K562 (cell line): ENCODE data around the gene CTNNA3. TPM values are rescaled to one million over a fixed set of nuclear protein-coding genes. Genes with fewer than 3 reads are reported as not detected.

Source experiments
- ATAC-seq: fragments of 200-7000 bp; cut with Tn5 transposase; 3 replicates; pipeline ENCODE4 v1.9.1; 2020; ENCODE audit warnings: moderate library complexity
- BruUV-seq: library from RNA; stranded (reverse); fragments of 400-500 nt; replicated peaks from 2 replicates; lab custom pipeline; 2021; lab: Mats Ljungman, UMichigan
- CTCF ChIA-PET: fragments of 300-600 bp; formaldehyde crosslinking; extraction: SDS; loops from one replicate; lab custom pipeline; 2021; ENCODE audit warnings: low intra/inter-chr PET ratio; lab: Yijun Ruan, JAX
- POLR2A ChIA-PET: fragments of 300-600, 350-650 bp; sonication (Branson Sonifier 250); formaldehyde crosslinking; extraction: SDS; loops from one replicate; lab custom pipeline; 2021; ENCODE audit warnings: antibody characterized with exemption, inconsistent platforms; lab: Yijun Ruan, JAX
- DNase-seq, 4 experiments: peaks; one replicate each; pipeline versions ENCODE4 v3.0.0 to v3.0.0-alpha.2; 2011 to 2018; ENCODE audit warnings: low spot score in 3 of 4, mixed read lengths in 3 of 4; ENCODE audit errors: extremely low read depth in 1 of 4
- FAIRE-seq: peaks from 2 replicates; lab custom pipeline; 2011; peaks lifted over from hg19 to GRCh38; lab: Jason Lieb, UNC
- H2AFZ ChIP-seq: 2 replicates; pipeline ENCODE4 v1.6.0; 2011; ENCODE audit warnings: low read depth, low read length, control low read depth, inconsistent platforms
- H3K27ac ChIP-seq: fragments of 200-600 bp; 3 replicates; pipeline ENCODE4 v1.8.0; 2011; ENCODE audit warnings: low read depth, mild to moderate bottlenecking, control low read depth, inconsistent platforms, low read length, moderate library complexity, mixed read lengths; ENCODE audit errors: extremely low read depth
- H3K27me3 ChIP-seq, 2 experiments: fragments of 300-600 bp in 1 of 2; 2 replicates in 1 of 2; 3 replicates in 1 of 2; pipeline versions ENCODE4 v1.6.0 to v1.8.0; 2011; ENCODE audit warnings: inconsistent platforms in 2 of 2, low read length in 2 of 2, mild to moderate bottlenecking in 1 of 2, mixed read lengths in 1 of 2, moderate library complexity in 1 of 2; ENCODE audit not compliant: control insufficient read depth in 2 of 2, insufficient read depth in 2 of 2
- H3K36me3 ChIP-seq: fragments of 300-600 bp; 3 replicates; pipeline ENCODE4 v1.8.0; 2011; ENCODE audit warnings: mild to moderate bottlenecking, low read length, inconsistent platforms; ENCODE audit not compliant: control insufficient read depth, insufficient read depth
- H3K4me1 ChIP-seq, 2 experiments: fragments of 200-600 bp in 1 of 2; replicated peaks in 1 of 2; 2 replicates in 1 of 2; 3 replicates in 1 of 2; pipeline versions ENCODE4 v1.5.1 to v1.8.0; 2011; ENCODE audit warnings: inconsistent platforms in 2 of 2, low read length in 2 of 2, mild to moderate bottlenecking in 1 of 2, mixed read lengths in 1 of 2, moderate library complexity in 1 of 2; ENCODE audit not compliant: control insufficient read depth in 2 of 2, insufficient read depth in 2 of 2
- H3K4me2 ChIP-seq: 2 replicates; pipeline ENCODE4 v1.6.1; 2011; ENCODE audit warnings: low read length, control low read depth, inconsistent platforms, mixed read lengths; ENCODE audit not compliant: insufficient read depth
- H3K4me3 ChIP-seq: fragments of 200-600 bp; sonication (generic), shearing (Covaris generic); 2 replicates; pipeline ENCODE4 v1.5.1; 2016; ENCODE audit warnings: control low read depth, inconsistent platforms
- H3K79me2 ChIP-seq: fragments of 200-600 bp; 3 replicates; pipeline ENCODE4 v1.8.0; 2011; ENCODE audit warnings: low read length, inconsistent platforms; ENCODE audit not compliant: control insufficient read depth, insufficient read depth
- H3K9ac ChIP-seq, 2 experiments: 2 replicates each; pipeline versions ENCODE4 v1.6.0 to v1.6.1; 2011; ENCODE audit warnings: low read depth in 2 of 2, low read length in 2 of 2, control low read depth in 1 of 2, inconsistent platforms in 1 of 2, mild to moderate bottlenecking in 1 of 2, mixed read lengths in 1 of 2; ENCODE audit not compliant: insufficient read depth in 1 of 2
- H3K9me1 ChIP-seq: one replicate; pipeline ENCODE4 v1.6.0; 2011; ENCODE audit warnings: inconsistent platforms, mild to moderate bottlenecking, low read length, moderate library complexity; ENCODE audit not compliant: control insufficient read depth, insufficient read depth
- H3K9me3 ChIP-seq: replicated peaks from 2 replicates; pipeline ENCODE4 v1.5.1; 2011; ENCODE audit warnings: low read depth, low read length, inconsistent platforms; ENCODE audit not compliant: control insufficient read depth, insufficient read depth
- H4K20me1 ChIP-seq: replicated peaks from 2 replicates; pipeline ENCODE4 v1.6.1; 2011; ENCODE audit warnings: low read length, inconsistent platforms, mixed read lengths; ENCODE audit not compliant: control insufficient read depth, insufficient read depth
- CHD2 ChIP-seq: IDR thresholded peaks from 2 replicates; pipeline ENCODE4 v1.6.1; 2011; ENCODE audit warnings: low read depth, low read length
- E2F1 ChIP-seq: sonication (generic); formaldehyde crosslinking; IDR thresholded peaks from 2 replicates; pipeline ENCODE4 v1.8.1; 2023; ENCODE audit warnings: mild to moderate bottlenecking, missing genetic modification reagents, moderate library complexity
- FOXP1 ChIP-seq: sonication (generic); formaldehyde crosslinking; IDR thresholded peaks from 2 replicates; pipeline ENCODE4 v1.8.0; 2022; ENCODE audit warnings: mild to moderate bottlenecking, missing genetic modification reagents
- HMG20B ChIP-seq: fragments of 250-450 bp; sonication (Bioruptor Pico); IDR thresholded peaks from 2 replicates; pipeline ENCODE4 v1.5.0; 2021; ENCODE audit warnings: mild to moderate bottlenecking
- L3MBTL2 ChIP-seq: fragments of 450-650 bp; IDR thresholded peaks from 2 replicates; pipeline ENCODE4 v1.6.1; 2016; ENCODE audit warnings: mild to moderate bottlenecking, moderate library complexity
- NCOA2 ChIP-seq, 2 experiments: fragments of 450-650 bp; IDR thresholded peaks; 2 replicates each; pipeline ENCODE4 v1.6.1; 2018; ENCODE audit warnings: mild to moderate bottlenecking in 2 of 2, moderate library complexity in 1 of 2; ENCODE audit not compliant: partially characterized antibody in 2 of 2
- PYGO2 ChIP-seq: fragments of 450-650 bp; IDR thresholded peaks from 2 replicates; pipeline ENCODE4 v1.6.1; 2016; ENCODE audit warnings: mild to moderate bottlenecking, missing genetic modification characterization, moderate library complexity, missing compliant biosample characterization
- ZSCAN29 ChIP-seq: fragments of 450-650 bp; IDR thresholded peaks from 2 replicates; pipeline ENCODE4 v1.6.1; 2017
- WGBS: fragments of 100-300 bp; shearing (Covaris generic); methylation state at CpG from one replicate; pipeline ENCODE4 v1.1.6; 2016; ENCODE audit warnings: low coverage, mixed read lengths; ENCODE audit not compliant: insufficient coverage; ENCODE audit errors: missing lambda C conversion rate; 5-methylcytosine and 5-hydroxymethylcytosine counted together
- in situ Hi-C: fragments of 300-500 bp; cut with MboI; formaldehyde crosslinking; loops from 4 replicates; pipeline ENCODE4 v1.15.0; 2018; ENCODE audit warnings: inconsistent platforms, mixed read lengths
- intact Hi-C: fragments of 100-400 bp; cut with micrococcal nuclease; formaldehyde crosslinking; loops from 2 replicates; pipeline ENCODE4 v1.14.2; 2022
- polyA plus RNA-seq, 8 experiments: library from polyadenylated mRNA; depleted of rRNA in 4 of 8; stranded (reverse) in 5 of 8; unstranded in 3 of 8; fragments of >200 nt; fragmentation: Nextera tagmentation in 2 of 8; fragmentation: Illumina TruSeq in 1 of 8; extraction: Ambion mirVana in 2 of 8; extraction: Trizol in 1 of 8; gene quantifications; 2 replicates each; pipeline versions ENCODE4 v1.2.1 to v1.2.3, GENCODE V29; 2011 to 2014; ENCODE audit warnings: inconsistent platforms in 1 of 8, missing spikeins in 1 of 8
- total RNA-seq, 7 experiments: library from RNA; depleted of rRNA in 6 of 7; stranded (reverse); fragments of >200 nt in 6 of 7; fragmentation: Illumina TruSeq in 2 of 7; extraction: Trizol in 2 of 7; gene quantifications; 2 replicates each; pipeline versions ENCODE4 v1.2.1 to v1.2.3, GENCODE V29; 2011 to 2021; ENCODE audit warnings: low replicate concordance in 1 of 7

CTNNA3 gene
- total and polyA plus RNA-seq, 9 of the 15 experiments (the other 6 are each of a cell fraction or from before 2014, with no cell fraction given) = 0.04 TPM; not detected in 8

GRCh38 chr10:66006411-66006810 is 1689.6 kb downstream of the CTNNA3 start:
- no peak overlapping the region for H2AFZ ChIP-seq
- TF ChIP-seq CHD2 (no peak), E2F1 (no peak), HMG20B (CRISPR knock-in tag) (no peak), PYGO2 (tag) (no peak), ZSCAN29 (no peak), NCOA2 (IDR thresholded peaks at IDR 0.05; ENCODE audit: partially characterized antibody in 2 of 2) (no peak), FOXP1 (no peak), L3MBTL2 (no peak)
- H3K9me1 ChIP-seq = no peaks in the 10 kb centered on the region
- H3K4me2 ChIP-seq = no peak overlapping the region
- BruUV-seq = no TSS peak
- no peaks in the 10 kb centered on the region for H3K9me3 ChIP-seq
- ChIA-PET CTCF (no interaction called here), POLR2A (no interaction called here)
- no peak overlapping the region for H3K27ac ChIP-seq
- in situ Hi-C loops (no loop called here), intact Hi-C loops (no loop called here)
- H3K79me2 ChIP-seq = no peaks in the 10 kb centered on the region
- H3K4me3 ChIP-seq = no peak overlapping the region
- no peaks in the 10 kb centered on the region for H3K27me3 ChIP-seq
- ATAC-seq (no peak), DNase-seq (no peak), FAIRE-seq (no peak)
- H4K20me1 ChIP-seq = no peaks in the 10 kb centered on the region
- WGBS = 0% methylated on average over 4 of the region's 4 CpGs
- no peak overlapping the region for H3K9ac ChIP-seq
- no peaks in the 10 kb centered on the region for H3K4me1 ChIP-seq
- no peaks in the 10 kb centered on the region for H3K36me3 ChIP-seq
